ENCODE measurements around the gene CRYBA4.
A peak's percentile ranks its signal among the peaks of the same experiment; 100 is the strongest.

Gene CRYBA4

DNA sequence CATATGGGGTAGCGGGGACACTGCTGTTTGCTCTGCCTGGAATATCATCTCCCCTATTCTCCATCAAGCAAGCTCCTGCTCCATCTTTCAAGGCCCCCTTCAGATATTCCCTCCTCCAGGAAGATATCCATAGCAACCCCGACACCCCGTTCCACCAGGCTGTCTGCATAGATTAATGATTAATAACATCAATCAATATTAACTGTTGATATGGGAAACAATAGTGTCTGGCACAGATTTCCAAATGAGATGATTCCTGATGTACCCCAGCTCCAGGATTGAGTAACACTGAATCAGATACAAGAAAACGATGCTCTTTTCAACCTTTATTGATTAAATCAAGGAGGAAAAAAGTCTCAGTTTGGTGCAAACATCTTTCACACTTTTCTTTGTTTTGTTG lies 24.3 kb upstream of the CRYBA4 start:
- DNase-seq = no peak

DNA sequence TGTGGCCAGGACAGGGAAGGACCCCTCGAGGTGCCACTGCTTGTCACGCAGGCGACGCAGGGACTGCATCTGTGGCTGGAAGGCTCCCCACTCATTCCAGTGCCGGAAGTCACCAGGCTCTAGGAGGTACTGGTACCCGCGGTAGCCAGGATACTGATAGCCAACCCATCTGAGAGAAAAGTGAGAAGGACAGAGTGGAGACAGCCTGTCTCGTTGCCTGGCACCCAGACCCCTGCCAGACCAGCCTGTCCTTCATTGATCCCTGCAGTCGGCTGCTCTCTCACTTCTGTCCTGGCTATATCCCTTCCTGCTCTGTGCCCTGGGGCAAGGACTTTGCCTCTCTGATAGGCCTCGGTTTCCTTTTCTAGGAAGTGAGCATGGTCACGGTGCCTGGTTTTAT lies 22.3 kb upstream of the CRYBA4 start:
- no peak for DNase-seq

DNA sequence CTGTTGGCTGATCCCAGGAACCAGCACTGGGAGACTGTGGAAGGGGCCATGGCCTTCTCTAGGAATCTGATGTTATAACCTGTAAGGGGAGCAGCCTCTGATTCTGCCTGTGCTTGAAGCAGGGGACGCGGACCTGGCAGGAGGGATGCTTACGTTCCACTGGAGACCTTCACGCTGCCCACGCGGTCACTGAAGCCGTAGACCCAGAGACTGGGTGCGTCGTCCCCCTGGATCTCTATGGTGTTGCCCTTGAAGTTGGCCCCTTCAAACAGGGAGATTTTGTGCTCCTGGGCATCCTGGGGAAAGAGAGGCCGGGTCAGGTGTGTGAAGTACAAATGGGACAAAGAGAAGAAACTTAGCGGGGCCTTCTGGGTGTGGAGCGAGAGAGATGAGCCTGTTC lies 20.0 kb upstream of the CRYBA4 start:
- peak; percentile 14 for DNase-seq

DNA sequence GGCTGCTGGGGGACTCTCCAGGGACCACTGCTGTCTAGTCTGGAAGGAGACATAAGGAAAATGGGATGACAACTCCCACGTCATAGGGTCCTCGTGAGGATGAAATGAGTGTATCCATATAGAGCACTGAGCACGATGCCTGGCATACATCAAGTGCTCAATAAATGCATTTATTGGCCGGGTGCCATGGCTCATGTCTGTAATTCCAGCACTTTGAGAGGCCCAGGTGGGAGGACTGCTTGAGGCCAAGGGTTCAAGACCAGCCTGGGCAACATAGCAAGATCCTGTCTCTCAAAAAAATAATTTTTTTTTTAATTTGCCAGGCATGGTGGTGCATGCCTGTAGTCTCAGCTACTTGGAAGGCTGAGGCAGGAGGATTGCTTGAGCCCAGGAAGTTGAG lies 19.6 kb upstream of the CRYBA4 start:
- no peak for DNase-seq

DNA sequence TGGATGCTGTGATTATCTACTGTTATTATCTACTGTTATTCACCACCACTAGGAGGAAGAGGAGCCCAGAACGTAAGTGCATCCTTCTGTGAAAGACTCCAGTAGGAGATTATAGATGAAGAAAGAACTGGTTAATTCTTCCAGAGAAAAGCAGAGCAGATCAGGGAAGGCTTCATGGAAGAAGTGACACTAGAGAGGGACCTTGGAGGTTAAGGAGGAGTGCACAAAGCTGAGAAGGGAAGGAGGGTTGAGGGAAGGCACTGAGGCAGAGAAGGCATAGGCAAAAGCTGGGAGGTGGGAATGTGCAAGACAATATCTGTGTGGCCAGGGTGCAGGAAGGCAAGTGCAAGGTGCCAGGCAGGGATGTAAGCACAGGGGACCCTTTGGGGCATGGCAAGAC lies 17.4 kb upstream of the CRYBA4 start:
- no peak for DNase-seq

DNA sequence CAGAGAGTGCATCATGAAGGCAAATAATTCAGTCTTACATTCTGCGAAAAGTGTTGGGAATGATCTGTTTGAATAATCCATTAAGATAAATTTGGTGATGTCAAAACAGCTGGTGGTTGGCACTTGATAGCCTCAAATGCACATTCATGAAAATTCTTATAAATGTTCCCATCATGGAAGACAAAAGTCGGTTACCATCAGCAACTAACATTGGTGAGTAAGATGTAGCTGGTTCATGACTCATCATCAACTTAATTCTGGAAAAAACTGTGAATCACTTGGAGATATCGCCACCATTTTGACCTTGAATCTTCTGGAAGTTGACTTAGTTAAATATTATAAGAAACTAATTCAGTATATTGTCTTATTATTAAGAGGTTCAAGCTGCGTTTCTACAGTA lies 15.2 kb upstream of the CRYBA4 start:
- DNase-seq = no peak

DNA sequence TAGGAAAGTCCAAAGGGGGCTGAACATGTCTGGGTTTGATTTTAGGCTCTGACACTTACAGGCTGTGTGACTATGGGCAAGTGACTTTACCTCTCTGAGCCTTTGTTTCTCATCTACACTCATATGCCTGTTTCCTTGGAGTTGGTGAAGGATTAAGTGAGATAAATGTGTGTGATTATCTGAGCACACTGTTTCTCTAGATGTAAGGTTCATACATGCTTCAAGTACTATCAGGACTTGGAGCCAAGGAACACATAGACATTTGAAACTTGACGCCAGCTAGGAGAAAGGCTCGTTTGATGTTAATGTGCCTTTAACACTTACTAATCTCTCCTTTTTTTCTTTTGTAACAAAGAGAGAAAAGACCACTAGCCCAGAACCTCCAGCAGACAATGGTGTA lies 13.6 kb upstream of the CRYBA4 start:
- DNase-seq = no peak

DNA sequence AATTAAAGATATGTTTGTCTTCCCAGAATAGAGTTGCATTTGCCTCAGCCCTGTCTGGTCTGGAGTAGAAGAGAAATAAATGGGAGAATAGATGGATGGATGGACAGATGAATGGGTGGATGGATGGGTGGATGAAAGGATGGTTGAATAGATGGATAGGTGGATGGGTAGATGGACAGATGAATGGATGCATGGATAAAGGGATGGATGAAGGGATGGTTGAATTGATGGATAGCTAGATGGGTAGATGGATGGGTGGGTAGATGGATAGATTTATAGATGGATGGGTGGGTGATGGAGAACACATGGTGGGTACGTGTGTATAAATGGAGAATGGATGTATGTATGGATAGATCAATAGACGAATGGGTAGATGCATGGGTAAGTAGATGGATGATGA lies 12.5 kb upstream of the CRYBA4 start:
- no peak for DNase-seq

DNA sequence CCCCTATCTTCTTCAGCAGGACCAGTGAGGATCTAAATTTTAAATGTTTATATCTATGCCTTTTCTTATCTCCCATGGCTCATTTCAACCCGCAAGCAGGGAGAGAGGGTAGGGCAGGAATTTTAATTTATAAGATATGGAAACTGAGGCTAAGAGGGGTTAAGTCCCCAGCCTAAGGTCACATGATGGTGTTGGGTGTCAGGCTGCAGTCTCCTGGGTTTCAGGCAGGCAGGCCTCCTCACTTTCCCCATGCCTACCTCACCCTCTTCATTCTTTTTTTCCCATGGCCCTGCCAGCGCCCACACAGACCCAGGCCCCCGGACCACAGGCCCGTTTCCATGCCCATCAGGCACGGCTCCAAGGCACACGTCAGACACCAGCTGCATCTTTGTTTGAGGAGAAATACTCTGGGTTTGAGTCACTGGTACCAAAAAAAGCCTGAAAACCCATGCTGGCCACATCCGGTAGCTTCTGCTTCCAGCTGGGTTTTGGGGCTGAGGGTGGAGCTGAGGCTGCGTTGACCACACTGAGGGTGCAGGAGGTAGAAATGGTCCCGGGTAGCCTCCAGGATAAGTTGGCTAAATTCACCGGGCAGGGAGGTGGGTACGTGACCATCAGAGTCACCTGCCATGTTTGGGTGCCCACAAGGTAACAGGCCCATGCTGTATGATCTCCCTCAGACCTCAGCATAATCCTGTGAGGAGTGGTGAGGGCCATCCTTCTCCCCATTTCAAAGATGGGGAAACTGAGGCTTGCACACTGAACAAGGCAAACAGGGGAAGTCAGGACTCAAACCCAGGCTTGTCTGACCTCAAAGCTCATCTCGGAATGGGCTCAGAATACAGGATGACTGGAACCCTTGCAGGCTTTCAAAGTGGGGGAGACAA lies 11.4 kb upstream of the CRYBA4 start:
- no peak for DNase-seq

DNA sequence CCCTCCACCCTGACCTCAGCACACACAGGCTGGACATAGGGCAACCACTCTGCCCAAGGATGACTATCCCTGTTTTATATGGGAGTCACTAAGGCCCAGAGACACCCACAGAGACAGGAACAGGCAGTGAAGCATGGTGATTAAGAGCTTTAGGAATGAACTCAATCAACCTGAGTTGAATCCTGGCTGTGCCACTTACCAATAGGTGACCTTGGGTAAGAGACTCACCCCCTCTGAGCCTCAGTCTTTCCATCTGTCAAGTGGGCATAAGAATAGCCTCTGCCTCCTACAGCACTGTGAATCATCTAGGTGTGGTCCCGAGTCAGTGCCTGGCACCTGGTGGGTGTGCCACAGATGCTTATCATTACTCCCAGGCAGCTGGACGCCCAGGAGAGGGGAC lies 10.8 kb upstream of the CRYBA4 start:
- no peak for DNase-seq

DNA sequence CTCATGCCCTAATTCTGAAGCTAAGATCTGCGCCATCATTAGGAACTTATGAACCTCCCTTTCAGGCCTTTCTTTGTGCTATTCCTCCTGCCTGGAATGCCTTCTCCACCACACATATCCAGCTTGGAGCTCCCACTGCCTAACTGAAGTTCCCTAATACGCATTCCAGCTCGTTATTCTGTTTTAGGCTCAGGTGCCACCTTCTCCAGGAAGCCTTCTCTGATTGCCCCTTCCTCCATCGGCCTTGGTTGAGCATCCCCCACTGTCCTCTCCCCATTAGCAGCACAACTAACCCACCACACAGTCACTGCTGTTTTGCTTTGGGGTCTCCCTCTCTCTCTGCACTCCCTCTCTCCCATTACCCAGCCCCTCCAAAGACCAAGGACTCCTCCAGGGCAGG lies 9.1 kb upstream of the CRYBA4 start:
- no peak for DNase-seq

DNA sequence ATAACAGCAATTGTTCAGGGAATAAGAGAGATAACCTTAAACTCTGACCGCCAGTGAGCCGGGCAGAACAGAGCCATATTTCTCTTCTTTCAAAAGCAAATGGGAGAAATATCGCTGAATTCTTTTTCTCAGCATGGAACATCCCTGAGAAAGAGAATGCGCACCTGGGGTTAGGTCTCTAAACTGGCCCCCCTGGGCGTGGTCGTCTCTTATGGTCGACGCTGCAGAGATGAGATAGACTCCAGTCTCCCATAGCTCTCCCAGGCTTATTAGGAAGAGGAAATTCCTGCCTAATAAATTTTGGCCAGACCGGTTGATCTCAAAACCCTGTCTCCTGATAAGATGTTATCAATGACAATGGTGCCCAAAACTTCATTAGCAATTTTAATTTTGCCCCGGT lies 8.0 kb upstream of the CRYBA4 start:
- peak; percentile 42 for DNase-seq

DNA sequence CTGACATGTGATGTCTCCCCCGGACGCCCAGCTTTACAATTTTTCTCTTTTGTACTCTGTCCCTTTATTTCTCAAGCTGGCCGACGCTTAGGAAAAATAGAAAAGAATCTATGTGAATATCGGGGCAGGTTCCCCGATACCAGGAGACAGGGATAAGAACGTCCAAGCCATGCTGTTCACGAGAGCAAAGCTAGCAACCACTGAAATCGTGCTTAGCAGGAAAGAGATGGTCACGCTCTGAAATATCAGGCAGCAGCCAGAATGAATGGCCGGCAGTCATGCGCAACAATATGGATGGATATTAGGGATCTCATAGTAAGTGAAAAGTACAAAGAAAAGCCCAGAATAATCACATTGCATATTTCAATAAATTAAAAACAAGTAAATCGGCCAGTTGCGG lies 7.4 kb upstream of the CRYBA4 start:
- DNase-seq = no peak

DNA sequence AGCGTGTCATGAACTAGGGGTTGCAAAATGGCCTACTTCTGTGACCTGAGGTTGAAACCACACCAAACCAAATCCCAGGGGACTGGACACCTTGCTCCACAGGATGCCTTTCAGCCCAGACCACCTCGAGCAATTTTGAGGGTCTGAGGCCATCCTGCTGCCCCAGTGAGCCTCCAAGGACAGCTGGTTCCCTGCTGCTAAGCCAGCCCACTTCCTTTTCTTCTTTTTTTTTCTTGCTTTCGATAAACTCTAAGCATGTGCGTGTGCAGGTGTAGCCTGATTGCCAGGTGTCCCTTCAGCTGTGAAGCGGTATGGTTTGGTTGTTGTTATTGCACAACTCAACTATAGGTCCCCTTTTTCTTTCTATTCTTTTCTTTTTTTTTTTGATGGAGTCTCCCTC lies 6.6 kb upstream of the CRYBA4 start:
- no peak for DNase-seq

DNA sequence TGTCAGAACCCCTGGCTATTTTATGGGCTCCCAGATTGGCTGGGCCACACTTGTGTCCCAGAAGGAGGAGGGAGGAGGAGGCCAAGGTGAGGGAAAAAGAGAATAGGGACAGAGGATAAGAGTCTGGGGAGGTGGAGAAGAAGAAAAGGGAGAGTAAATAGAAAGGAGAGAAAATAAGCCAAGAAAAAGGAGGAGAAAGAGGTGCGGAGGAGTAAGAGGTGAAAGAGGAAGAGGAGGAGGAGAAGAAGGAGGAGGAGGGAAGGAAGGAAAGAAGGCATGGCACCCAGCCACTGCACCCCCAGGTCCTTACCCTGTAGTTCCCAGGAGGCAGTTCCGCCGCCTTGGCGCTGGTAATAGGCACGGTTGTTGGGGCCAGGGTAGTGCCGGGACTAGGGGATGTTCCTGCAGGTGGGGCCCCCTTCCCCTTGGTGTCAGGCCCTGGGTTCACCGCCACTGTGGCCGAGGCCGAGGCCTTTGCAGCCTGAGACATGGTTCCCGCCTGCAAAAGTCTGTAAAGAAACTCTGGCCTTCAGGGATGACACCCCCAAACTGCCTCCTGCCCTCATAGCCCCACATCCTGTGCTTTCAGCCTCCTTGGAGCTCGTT lies 5.8 kb upstream of the CRYBA4 start:
- DNase-seq = no peak

DNA sequence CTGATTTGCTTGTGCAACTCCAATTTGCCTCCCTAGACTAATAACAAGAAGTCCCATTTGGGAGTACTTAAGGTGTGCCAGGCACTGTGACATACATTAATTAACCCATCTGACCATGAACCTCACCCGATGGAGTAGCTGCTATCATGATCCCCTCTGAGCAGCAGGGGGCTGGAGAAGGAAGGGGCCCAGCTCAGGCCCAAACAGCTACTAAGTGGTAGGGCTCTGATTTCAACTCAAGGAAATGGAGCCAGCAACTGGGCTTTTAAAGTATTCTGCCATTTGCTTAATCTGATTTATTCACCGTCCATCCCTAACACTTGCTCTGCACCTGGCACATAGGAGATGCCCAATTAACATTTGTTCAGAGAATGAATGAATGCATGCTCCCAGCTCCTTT lies 5.1 kb upstream of the CRYBA4 start:
- DNase-seq = peak; percentile 49

DNA sequence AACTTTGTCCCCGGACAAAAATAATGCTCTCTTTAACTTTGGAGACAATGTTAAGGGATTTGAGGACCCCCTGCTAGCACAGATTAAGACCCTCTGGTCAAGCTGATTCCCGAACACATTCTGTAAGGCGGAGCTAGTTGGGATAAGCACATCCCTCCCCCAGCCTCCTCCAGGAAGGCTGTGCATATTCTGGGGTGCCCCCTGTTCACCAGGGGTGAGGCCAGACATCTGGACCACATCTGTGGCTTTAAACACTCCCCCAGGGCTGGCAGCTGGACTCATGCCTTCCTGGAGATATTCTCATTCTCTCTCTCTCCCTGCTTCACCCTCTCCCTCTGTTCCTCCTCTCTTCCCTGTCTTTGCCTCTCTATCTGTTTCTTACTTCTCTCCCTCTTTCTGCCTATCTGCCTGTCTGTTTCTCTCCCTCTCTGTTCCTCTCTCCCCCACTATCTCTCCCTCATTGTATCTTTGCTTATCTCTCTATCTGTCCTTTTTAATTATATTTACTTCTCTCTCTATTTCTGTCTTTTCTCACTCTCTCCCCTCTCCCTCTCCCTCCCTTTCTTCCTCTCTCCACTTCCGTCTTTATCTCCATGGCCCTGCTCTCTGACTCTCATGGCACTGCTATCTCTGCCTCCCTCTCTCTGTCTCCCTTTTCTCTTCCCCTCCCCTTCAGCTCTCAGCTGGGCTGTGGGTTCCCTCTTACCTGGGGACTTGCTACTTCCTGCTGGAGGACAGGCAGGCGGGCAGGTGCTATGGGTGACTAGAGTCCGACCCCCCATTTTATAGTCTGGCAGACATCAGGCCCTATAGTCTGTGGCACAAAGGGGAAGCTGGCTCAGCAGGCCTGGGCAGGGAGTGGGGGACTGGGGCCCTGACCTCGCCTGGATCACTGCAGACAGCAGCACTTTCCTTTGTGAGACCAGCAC lies 4.2 kb upstream of the CRYBA4 start, which contains the start of gene CRYBB1:
Gene CRYBB1 (minus strand): TSS at position 757 of the 929 bp plus-strand sequence. CDS start 1,708 bp downstream, outside the sequence.
- no peak for DNase-seq

DNA sequence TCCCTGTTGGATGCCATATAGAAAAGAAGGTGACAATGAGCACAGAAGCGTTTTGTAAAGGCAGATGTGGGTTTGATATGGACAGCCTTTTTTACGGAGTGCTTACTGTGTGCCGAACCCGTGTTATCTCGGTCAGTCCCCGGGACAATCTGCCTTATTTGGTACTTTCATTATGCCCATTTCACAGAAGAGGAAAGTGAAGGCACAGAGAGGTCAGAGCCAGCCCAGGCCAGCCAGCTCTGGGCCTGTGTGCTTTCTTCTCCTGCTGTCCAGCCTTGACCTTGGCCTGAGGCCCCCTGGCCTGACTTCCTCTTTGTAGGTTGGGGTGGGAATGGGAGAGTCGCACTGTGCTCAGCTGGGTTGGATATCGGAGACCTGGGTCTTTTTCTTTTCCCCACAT lies 3.3 kb upstream of the CRYBA4 start:
- DNase-seq = no peak

DNA sequence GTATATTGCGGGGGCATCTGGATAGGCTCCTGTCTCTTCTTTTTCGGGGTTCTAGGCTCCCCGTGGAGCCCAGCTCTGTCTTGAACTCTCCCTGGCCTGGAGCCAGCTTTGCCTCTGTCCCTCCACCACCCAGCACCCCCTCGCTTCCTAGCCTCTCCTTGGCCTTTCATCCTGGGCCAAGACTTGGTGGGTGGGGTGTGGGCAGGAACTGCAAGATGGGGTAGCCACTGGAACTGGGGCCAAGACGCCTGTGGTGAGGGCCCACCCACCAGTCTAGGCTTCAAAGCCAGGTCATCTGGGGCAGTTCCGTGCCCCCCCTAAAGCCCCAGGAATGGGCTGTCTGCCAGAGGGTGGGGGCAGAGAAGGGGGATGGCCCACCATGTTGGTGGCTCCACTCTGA lies 2.3 kb upstream of the CRYBA4 start:
- no peak for DNase-seq

DNA sequence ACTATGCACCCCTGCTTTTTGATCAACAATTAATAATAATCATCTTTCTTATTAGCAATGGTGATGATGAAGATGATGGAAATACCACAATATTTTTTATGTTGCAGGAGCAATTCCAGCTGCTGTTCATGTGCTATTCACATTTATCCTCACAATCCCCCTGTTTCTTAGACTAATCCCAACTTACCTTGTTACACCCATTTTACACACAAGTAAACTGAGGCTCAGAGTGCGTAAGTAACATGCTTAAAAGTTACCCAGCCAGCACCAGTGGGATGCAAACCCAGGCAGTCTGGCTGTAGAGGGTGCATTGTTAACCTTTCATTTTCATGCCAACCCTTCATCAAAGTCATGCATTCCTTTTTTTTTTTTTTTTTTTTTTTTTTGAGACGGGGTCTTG lies 1.6 kb upstream of the CRYBA4 start:
- DNase-seq = no peak

DNA sequence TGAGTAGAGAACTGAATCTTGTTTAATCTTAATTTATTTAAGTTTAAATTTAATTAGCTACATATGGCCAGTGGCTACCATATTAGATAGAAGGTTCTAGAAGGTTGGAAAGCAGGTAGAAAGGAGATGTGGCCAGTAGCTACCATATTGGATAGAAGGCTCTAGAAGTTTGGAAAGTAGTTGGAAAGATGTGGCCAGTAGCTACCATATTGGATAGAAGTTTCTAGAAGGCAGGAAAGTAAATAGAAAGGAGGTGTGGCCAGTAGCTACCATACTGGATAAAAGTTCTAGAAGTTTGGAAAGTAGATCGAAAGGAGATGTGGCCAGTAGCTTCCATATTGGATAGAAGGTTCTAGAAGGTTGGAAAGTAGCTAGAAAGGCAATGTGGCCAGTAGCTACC lies 2.2 kb downstream of the CRYBA4 start:
- DNase-seq = no peak

DNA sequence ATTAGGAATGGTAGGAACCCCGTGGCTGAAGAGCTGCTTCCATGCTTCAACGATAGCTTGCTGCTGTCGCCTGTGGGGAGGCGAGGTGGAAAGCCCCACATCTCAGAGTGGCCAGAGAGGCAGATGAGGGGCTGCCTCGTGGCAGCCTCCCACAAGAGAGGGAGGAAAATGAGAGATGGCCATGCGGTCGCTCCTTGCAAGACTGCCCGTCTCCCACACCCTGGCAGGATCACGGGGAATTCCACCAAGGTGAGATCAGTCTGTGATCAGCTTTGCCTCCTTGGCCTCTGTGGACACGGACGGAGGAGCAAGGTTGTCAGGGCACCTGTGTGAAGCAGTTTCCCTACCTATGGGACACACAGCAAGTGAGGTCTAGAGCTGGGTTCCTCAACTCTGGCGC lies 3.0 kb downstream of the CRYBA4 start:
- DNase-seq = no peak

DNA sequence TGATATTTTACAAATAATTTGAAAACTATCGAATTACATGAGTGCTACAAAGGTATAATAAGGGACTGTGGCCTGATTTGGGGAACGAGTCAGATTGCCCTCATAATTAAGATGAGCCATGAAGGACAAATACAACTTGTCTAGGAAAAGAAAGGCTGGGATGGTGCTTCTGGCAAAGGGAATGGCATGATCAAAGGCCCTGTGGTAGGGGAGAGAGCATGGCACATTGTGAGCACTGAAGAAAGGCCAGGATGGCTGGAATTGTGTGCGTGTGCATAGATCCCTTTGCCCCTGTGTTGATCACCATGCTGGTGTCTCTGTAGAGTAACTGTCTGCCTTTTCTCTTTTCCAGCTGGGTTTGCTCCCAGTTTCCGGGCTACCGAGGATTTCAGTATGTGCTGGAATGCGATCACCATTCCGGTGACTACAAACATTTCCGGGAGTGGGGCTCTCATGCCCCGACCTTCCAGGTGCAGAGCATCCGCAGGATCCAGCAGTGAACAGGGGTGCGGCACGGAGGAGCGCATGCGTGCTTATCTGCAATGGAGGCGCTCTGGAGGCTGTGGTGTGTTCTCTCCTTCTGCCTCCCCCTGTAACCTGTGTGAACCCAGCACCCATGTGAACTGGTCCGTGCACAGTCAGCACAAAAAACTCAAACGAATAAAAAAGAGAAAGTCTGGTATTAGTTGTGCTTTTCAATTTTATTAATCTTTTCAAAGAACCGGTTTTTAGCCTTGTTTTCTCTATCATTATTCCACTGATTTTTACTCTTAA lies 8.4 kb downstream of the CRYBA4 start:
- DNase-seq = no peak
